NCI-H748 treated with DMSO at 0.1 percent for 48 hours (cell line): ENCODE measurements around the gene IFNA1.
A peak's percentile ranks its signal among the peaks of the same experiment; 100 is the strongest.
"Not testable (repeated sequence)": the region's sequence is repeated elsewhere in the genome, so short reads cannot be mapped to it uniquely, and the experiment has no call there.

Experiments used
- DNase-seq: peaks from one replicate; lab custom pipeline; 2025; lab: John Stamatoyannopoulos, UW

IFNA1 gene

GRCh38 chr9:21449312-21449711 is 9.1 kb downstream of the IFNA1 start:
- not testable (repeated sequence) for DNase-seq

- no peak for DNase-seq
Measured at GRCh38 chr9:21450733-21451394, 10.6 kb downstream of the IFNA1 start.

- DNase-seq = no peak
Measured at GRCh38 chr9:21452681-21453080, 12.4 kb downstream of the IFNA1 start.

- DNase-seq = no peak
Measured at GRCh38 chr9:21454149-21454548, 13.9 kb downstream of the IFNA1 start.

GRCh38 chr9:21455320-21455719 is 15.1 kb downstream of the IFNA1 start:
- DNase-seq = no peak

GRCh38 chr9:21461377-21461776 is 21.1 kb downstream of the IFNA1 start:
- DNase-seq = no peak

DNA sequence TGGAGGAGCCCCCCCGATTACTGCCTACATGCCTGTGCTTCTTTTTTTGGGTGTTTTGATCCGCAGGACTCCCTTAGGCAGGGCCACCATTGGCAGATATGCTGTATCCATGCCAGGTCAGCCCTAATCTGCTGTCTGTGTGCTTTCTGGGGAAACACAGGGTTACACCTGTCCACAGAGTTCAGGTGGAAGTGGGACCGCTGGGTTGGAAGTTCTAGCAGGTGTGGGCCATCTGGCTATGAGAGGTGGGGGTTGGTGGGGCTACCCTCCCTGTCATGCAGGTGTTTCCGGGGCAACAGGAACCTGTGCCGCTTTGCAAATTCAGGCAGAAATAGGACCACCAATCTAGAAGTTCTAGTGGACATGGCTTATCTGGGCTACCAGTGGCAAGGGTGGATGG is 24.9 kb downstream of the IFNA1 start:
- no peak for DNase-seq

- peak; percentile 11 for DNase-seq
Measured at GRCh38 chr9:21465859-21466518, 25.8 kb downstream of the IFNA1 start.

- no peak for DNase-seq
Measured at GRCh38 chr9:21470126-21470525, 29.9 kb downstream of the IFNA1 start.

GRCh38 chr9:21473236-21473635 is 33.0 kb downstream of the IFNA1 start:
- no peak for DNase-seq

DNA sequence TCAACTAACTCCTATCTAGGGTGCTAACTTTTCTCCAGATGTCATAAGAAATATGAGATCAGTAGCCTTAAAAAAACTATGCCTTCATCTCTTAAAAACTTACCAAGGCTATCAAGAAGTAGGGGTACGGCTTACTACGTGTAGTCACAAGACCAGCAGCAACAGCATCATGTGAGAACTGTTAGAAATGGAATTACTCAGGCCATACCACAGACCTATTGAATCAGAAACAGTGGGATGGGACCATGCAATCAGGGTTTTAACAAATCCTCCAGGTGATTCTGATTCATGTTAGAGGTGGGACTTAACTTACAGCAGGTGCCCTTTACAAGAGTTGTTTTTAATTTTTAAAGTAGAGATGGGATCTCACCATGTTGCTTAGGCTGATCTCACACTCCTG is 37.2 kb downstream of the IFNA1 start:
- no peak for DNase-seq

DNA sequence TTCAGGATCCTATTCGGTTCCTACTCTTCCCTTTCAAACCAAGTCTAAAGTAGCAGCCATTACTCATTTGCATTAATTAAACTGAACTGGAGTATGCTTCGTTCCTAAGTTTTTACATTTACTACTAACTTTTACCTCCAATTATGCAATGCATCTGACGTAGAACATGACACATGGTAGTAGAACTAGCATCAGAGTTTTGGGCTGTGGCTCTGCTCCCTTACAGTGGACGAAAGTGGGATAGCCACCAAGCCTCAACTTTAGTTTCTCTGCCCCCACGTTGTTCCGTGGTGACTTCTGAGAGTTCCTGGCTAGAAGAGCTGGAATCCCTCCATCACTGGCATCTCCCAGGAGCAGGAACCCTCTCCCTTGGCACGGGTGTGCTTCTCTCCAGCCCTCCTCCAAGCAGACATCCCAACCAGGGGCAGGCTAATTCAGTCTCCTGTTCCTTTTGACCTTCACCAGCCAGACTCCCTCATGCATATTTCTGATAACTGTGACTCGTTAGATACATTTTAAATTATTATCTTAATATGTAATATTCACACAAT is 39.0 kb downstream of the IFNA1 start:
- no peak for DNase-seq

DNA sequence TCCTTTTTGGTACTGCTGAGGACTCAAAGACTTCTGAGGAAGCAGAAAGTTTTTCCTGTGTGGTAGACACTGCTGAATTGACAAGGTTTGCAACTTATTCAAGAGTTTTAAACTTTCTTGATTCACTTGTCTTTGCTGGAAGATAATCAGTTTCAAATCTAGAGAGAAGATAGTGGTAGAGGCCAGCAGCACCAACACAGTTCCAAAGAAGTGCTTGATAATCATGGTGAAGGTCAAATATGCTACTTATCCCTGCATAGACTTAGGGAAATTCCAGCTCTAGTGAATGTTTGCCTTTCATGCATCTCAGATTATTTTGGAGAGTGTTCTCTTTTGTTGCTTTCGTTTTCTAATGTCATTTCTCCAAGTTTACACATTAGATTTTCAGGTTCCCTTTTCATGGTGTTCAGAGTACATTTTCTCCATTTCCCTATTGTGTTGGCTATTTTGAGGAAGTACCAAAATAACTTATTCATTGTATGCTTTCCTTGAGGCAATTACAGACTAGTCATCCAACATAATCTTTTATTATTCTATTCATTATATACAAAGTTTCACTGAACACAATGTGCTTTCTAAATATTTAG is 41.3 kb downstream of the IFNA1 start:
- no peak for DNase-seq

DNA sequence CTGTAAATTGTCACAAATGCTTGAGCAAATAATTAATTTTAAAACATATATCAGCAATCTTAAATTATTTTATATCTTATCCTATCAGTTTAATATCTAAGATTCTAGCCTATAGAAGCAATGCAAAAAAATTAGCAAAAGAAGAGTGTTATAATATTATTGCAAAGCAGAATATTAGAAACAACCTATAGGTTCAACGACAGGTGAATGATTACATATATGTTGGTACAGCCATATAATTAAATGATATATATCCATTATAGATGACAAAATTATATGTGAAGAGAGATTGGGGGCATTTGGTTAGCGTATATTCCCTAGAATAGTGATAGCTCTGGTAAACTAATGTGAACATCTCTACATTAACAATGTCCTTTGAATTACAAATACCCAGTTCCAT is 42.0 kb downstream of the IFNA1 start, which contains the start of gene IFNE:
Gene IFNE (minus strand): TSS at position 101 of the 400 bp plus-strand sequence. CDS start 619 bp downstream, outside the sequence.
- DNase-seq = no peak
